HG02852 (cell line): ENCODE measurements around the gene KCNQ5.
A peak's percentile ranks its signal among the peaks of the same experiment; 100 is the strongest.

Experiments used
- ATAC-seq: cut with Tn5 transposase; IDR thresholded peaks from one replicate; pipeline ENCODE4 v1.9.1; 2021; ENCODE audit warnings: mild to moderate bottlenecking, moderate library complexity; ENCODE audit not compliant: unreplicated experiment

KCNQ5 gene

DNA sequence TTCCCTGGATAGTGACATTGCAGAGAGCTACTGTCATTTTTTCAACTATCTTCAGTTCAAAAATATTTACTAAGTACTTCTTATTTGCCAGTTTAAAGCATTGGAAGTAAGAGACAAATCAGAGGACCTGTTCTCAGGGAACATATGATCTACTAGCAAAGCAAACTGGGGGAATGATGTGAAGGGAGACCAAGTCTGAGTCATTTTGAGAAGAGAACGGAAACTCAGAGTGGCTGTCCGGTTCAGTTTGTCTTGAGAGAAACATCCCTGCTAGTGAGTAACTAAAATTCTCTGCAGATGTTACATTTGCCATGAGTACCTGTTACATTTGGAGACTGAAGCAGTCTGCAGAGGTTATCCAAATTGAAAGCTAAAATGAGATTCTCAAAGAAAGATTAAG, 118.3 kb downstream of the KCNQ5 start:
- peak; percentile 91 for ATAC-seq

DNA sequence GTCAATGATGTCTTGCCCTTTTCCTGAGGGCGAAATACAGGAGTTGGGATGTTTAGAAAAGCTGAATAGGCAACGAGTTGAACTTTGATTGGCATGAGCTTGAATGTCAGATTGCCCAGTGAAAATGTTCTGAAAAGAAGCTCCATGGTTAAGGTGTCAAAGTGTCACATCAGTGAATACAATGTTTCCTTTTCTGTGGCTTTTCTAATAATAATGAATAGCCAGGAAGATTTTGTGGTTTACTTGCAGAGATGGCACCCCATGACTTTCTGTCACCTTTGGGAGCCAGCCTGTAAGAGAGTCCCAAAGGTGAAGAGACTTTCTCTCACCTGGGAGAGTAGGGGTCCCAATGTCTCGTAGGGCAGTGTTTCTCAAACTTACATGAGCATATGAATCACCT, 119.2 kb downstream of the KCNQ5 start:
- ATAC-seq = no peak

DNA sequence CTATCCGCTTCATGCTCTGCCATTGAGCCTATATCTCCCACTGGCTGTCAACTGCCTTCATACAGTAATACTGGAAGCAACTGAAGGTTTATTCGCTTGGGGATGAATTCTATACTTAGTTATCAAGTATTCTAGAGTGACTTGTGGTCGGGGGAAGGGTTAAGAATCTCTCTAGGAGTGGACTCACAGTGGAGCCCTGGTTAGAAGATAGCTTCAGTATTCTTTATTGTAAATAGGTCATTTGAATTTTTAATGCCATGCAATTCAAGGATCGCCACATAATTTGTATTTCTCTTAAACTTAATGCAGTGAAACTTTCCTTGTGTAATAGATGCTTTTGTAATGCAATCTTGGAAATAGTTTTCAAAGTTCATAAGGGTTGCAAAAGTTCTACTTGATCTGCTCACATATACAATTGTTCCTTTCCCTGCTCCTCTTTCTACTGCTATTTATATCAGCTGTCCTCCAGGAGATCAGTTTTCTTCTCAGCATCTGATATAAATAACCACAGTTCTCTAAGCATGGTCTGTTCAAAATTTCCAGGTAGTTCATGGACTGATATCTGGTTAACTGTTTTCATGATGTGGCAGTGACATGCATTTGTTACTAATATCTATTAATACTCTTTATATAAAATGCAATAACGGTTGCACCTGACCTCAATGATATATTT, 120.3 kb downstream of the KCNQ5 start:
- no peak for ATAC-seq

DNA sequence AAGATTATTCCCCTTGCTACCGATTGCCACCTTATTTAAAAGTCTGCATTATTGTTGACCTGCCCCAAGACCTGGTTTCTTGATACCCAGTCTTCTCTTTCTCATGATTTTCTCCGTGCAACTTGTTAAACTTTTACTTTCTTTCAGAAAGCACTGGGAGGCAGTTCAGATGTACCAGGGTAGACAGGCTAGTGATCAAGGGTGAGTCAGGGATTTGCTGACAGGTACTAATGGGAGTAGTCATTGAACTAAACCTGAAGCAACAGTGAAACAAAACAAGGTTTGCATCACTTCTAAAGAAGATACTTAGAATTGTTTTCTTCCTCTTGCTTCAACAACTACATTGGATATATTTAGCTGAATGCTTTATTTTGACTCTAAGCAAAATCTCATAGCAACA, 124.4 kb downstream of the KCNQ5 start:
- no peak for ATAC-seq

DNA sequence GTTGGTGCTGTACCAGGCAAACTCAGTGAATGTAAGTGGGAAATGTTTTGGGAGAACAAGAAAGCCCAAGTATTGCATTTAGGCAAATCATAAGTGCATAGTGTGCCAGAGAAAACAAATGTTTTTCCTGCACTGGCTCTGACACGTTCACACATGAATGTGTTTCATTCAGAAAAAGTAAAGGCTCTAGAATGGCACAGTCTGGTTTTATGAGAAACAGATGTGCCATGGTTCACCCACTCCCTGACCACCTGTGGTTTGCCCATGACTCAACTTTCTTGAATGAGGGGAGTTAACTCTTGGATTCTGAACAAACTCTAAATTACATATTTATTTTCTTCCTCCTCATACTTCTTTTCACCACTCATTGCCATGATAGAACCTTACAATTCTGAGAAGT, 126.9 kb downstream of the KCNQ5 start:
- no peak for ATAC-seq

DNA sequence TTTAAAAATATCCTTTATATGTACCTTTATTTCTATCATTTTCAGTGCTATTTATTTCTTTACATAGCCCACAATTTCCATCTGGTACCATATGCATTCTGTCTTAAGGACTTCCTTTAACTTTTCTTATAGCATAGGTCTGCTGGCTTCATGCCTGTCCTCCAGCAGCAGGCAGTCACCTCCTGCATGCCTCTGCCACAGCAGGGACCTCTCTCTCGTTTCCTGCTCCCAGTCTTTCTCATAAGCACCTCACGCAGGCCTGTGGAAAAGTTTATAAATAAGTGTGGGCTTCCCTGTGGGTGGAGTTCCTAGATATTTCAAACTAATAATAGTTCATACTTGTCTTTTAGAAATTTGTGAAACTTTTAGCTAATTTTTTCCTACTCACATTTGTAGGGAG, 133.9 kb downstream of the KCNQ5 start:
- no peak for ATAC-seq

DNA sequence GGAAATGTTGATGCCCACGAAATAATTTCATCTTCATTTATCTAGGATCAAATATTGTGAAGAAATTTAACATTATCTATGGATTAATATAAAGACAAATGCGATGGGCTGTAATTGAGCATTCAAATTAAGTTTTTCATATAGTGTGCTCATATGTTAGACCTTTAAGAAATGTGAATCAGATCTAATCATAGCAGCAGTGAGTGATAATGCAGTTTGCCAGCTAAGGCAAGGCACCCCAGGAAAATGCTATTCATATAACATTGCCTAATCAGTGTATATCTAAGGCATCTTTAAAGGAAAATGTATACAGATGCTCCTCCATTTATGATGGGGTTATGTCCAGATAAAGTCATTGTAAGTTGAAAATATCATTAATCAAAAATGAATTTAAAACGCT, 135.2 kb downstream of the KCNQ5 start:
- no peak for ATAC-seq

DNA sequence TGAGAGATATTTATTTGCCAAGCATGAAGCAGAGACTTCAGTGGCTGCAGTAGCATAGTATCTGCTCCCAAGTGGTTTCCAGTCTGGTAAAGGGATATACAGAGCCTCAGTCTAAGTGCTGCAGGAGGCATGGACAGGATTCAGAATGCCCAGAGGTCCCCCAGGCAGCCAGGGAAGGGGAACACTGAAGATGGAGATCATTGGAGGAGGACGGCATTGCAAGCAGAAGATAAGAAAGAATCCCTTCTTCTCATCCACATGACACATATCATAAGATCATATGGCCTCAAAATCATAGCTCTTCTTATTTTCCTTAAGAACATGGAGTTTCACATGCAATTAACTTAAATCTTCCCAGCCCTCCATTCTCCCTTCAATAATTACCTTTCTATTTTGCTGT, 136.1 kb downstream of the KCNQ5 start:
- ATAC-seq = no peak

DNA sequence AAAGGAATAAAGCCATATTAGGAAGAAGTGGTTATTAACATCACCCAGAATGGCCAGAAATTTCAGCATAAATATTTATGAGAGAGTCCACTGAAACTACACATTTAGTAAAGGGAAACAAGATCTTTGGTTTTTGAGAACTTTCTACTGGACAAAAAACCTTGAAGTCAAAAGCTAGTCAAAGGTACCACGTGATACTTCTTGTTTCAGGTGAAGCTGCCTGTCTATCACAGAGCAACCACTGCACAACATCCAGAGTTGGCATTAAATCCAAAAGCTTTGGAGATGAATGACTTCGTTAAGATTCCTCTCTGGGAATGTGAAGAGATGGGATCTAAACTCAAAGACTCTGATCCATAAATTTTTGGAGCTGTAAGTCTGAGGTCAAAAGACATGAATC, 137.0 kb downstream of the KCNQ5 start:
- ATAC-seq = no peak

DNA sequence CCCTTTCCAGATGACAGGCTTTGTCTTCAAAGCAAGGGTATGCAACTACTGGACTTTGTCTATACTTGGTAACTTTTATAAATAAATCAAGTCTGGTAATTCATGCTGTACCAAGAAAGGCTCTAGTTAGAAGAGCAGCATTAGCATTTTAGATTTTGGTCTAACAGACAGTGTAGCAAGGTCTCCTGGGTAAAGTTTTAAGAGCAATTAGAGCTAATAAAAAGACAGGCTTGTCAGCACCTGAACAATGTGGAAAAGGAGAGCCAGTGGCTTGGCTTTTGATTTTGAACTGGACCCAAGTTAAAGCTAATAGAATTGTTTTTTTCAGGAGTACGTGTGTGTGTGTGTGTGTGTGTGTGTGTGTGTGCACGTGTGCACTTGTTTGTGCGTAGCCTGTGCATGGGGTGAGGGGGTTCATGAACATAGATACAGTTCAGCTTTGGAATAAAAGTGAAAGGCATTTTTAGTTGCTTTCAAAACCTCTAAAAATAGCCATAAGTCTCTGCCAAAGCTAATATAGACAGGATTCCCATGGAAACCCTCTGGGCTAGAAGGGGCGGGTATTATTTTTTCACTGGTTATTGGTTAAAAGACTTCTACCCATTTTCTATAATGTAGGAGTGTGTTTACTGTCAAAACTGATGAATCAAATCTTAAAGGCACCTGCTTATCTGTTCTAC, 138.4 kb downstream of the KCNQ5 start:
- no peak for ATAC-seq

DNA sequence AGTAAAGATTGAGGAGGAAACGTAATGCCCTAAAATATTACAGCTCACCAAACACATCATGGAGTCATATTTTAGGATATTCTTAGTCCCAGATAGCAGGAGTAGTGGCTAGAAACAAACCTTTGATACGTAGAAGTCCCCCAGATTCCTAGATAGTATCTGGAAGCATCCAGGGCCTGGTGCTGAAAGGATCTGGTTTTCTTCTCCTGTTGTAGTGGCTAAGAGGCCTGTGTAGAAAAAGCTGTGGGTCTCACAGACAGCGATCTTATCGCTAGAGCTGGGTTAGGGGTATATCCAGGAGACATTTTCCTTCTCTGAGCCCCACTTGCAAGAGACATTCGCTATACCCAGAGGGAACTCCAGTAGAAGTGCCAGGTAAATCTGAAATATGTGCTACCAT, 139.9 kb downstream of the KCNQ5 start:
- ATAC-seq = no peak

DNA sequence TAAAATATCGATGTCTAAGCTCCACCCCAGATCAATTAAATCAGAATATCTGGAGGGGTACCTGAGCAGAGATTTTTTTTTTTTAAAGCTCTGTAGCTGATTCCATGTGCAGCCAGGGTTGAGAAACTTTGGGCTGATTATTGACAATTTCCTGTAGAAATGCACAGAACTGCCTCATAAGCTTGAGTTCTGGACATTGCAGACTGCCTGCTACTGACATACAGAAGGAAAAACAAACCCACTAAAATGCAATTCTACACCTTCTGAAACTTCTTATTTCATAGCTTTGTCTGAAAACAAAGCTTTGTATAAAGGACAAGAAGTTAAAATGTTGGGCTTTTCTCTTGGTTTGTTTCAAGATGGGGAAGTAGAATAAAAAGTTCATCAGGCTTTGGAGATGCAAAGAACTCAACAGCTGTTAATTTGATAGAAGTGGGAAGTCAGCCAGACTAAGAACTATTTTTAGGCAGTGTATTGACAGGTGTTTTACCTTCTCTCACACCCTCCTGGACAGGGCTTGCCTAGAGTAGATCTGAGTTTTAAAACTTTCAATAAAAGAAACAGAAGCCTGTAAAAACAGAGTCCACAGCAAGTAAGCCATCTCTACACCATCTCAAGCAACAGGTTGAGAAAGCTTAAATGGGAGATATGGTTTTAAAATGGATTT, 147.7 kb downstream of the KCNQ5 start:
- peak; percentile 72 for ATAC-seq

DNA sequence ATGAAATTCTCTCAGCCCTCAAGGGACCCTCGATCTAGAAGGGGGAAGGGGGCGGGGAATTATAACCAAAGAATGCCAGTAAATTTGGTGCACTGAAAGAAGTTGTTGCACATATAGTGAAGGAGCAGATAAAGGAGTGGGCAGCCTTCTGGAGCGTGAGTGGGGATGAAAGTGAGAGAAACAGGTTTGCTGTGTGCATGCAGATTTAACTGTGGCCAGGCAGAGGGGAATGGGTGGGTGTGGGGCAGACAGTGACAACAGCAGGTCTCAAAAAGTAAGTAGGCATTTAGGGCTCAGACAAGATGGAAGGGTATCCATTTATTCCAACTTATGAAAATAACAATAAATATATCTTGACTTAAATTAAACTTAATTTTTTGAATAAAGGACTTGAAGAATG, 149.1 kb downstream of the KCNQ5 start:
- no peak for ATAC-seq

DNA sequence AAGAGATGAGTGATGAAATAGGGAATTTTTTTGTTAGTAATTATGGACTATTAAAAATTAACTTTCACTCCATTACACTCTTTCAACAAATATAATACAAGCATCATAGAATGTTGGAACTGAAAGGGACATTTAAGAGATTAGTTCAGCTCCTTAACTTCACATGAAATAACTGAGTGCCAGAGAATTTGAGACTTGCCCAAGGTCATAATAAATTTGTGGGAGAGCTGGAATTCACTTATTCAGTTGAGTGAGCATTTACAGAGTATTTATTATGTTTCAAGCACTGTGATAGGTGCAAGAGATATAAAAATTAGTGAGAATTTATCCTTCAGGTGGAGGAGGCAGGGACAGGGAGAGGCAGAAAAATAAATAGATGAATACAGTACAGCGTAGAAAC, 154.6 kb downstream of the KCNQ5 start:
- no peak for ATAC-seq

DNA sequence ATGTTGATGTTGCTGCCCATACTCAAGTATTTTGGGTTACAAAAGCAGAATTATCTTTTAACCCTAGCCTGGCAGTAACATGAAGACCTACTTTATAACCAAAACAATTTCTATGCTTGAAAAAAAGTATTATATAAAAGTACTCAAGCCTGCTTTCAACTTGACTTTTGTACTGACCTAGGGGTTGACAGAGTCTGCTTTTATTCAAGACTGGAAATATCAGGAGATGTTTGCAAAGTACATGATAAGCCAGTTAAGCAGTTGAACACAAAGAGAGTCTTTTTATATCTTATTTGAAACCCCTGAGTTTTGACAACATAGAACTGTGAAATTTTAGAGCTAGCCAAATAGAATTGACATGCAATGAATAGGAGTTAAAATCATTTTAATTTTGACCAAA, 159.8 kb downstream of the KCNQ5 start:
- ATAC-seq = no peak

DNA sequence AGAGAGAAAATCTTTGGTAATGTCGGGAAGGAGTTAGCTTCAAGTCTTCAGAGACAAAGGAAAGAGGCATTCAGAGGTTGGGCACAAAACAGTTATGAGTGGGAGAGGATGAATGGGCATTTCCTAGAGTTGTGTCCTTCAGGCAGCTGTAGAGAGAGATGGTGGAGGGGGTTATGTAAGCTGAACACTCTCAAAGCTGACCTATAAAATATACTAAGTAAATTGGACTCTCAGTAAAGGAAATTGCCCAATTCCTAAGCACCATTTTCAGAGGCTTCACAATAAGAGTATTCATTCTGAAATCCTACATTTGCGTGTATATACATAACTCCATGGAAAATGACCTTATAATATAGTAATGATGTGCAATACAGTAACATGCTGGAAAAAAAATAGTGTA, 161.2 kb downstream of the KCNQ5 start:
- ATAC-seq = no peak

DNA sequence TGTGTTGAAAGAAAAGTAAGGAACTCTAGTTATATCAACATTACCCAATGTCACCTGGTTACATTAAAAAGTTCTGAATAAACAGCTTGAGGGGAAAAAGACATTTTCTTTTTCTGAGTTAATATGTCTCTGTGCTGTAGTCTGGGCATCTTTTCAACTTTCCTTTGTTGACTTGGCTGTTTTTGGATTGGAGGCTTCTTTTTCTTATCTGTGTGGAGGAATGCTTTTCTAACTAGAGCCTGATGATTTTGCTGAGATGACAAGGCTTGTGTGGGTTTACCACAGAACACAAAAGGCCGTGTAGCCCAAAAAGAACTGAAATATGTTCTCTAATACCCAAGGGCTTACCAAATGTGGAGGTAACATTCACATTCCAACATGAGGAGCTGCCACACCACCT, 161.8 kb downstream of the KCNQ5 start:
- ATAC-seq = no peak

DNA sequence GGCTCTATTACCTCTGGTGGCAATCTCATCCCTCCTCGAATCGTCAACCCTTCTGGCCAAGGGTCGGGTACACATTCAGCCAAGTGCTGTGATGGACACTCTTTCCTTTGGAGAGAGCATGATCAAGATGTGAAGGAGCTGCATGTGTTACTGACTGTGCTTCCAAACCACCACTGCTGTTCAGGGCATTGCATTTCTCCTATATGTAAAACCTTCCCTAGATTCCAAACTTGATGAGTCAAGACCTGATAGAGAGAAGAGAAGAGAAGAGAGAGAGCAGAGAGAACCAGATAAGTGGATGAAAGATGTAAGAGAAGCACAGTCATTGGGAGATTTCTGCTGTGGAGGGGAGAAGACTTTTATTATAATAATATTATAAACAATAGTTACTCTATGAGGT, 162.2 kb downstream of the KCNQ5 start:
- no peak for ATAC-seq

DNA sequence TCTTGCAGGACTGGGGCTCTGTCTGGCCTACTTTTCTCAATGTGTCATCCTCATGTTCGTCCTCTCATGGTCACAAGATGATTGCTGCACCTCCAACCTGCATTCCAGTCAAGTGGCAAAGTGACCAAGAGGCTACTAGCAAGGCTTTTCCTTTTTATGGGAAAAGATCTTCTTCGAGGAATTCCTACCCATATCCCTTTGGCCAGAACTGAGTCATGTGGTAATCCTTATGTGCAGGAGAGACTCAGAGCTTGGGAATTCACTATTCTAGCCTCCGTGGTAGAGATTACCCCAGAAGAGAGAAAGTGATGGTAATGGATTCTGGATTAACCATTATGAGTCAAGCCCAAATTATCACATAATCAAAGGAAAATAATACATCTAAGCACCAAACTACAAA, 162.7 kb downstream of the KCNQ5 start:
- no peak for ATAC-seq

DNA sequence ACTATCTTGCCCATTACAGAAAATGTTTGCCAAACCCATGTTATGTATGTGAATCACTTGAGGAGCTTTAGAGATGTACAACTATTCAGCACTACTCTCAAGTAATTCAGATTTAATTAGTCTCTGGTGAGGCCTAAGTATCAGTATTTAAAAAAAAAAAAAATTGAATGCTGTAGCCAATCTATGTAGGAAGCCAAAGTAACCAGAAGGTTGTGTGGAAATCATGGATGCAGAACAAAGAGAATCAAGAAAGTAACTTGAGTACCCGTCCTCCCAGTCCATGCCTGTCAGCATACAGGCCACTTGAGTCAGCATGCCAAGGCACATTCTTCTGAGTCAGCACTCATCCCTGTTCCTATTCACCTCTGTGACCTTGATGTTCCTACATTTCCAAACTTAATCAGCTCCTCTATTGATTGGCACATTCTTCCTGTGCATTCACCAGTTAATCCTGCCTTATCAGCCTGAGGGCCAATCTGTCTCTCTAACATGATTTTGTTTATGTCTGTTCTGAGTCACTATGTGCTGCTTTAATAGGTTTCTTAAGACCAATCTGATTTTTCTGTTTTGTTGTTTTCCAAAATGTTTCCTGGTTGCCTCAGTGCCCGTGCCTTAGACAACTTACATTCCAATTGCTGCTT, 165.6 kb downstream of the KCNQ5 start:
- ATAC-seq = no peak

DNA sequence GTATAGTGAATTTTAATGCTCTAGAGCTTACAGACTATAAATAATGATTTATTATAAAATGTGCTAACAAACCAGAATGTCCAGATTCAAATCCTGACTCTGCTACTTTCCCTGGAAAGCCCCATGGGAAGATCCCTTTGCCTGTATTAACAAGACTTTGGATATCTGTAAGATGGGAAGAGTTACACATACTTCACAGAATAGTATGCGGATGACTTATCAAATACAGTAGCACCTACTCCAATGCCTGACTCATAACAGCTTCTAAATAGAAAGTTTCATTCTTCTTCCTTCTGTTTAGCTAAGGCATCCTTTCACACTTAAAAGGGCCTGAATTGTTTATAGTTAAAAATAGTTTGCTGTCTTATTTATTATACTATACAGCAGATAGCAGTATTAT, 166.3 kb downstream of the KCNQ5 start:
- no peak for ATAC-seq

DNA sequence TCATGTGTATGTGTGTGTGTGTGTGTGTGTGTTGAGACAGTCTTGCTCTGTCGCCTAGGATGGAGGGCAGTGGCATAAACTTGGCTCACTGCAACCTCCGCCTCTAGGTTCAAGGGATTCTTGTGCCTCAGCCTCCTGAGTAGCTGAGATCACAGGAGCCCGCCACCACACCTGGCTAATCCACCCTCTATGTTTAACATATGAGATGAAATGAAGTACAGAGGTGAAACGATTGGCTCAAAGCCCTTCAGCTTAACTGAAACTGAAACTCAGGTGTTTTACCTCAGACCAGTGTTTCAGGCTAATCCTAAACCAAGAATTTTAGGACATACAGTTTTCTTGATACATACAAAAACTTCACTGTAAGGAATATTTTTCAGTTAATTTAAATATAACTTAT, 167.3 kb downstream of the KCNQ5 start:
- ATAC-seq = no peak
